HG02623 (cell line): Measurements from ENCODE around the gene RAB23.

Experiments
- ATAC-seq: cut with Tn5 transposase; IDR thresholded peaks from one replicate; pipeline ENCODE4 v1.9.1; 2021; ENCODE audit warnings: moderate library complexity; ENCODE audit not compliant: unreplicated experiment

The RAB23 gene

GRCh38 chr6:57190140-57190539 lies 32.0 kb downstream of the RAB23 start:
- no peak for ATAC-seq

- no peak for ATAC-seq
These were observed 38.8 kb downstream of the RAB23 start for GRCh38 chr6:57183336-57183735.

- no peak for ATAC-seq
These were observed 40.1 kb downstream of the RAB23 start for GRCh38 chr6:57182017-57182432.

- ATAC-seq, result no peak
These were observed 41.5 kb downstream of the RAB23 start for GRCh38 chr6:57180596-57180995.

GRCh38 chr6:57177545-57178265 lies 44.4 kb downstream of the RAB23 start:
- ATAC-seq, result no peak

- ATAC-seq, result no peak
These were observed 47.6 kb downstream of the RAB23 start for GRCh38 chr6:57174511-57174907.

GRCh38 chr6:57173886-57174510 lies 48.1 kb downstream of the RAB23 start:
- no peak for ATAC-seq

GRCh38 chr6:57173056-57173885 lies 48.8 kb downstream of the RAB23 start:
- ATAC-seq, result no peak

- ATAC-seq, result peak; percentile 85
These were observed 49.7 kb downstream of the RAB23 start, which contains the start of gene BAG2 for GRCh38 chr6:57172136-57173055. Gene BAG2, plus strand, starts transcription at chr6:57172326. Its CDS starts 372 bp downstream, at chr6:57172698.

- ATAC-seq, result no peak
These were observed 57.0 kb downstream of the RAB23 start for GRCh38 chr6:57165080-57165479.

- no peak for ATAC-seq
These were observed 58.2 kb downstream of the RAB23 start for GRCh38 chr6:57163956-57164355.

GRCh38 chr6:57162516-57162915 lies 59.6 kb downstream of the RAB23 start:
- no peak for ATAC-seq

- ATAC-seq, result no peak
These were observed 60.1 kb downstream of the RAB23 start for GRCh38 chr6:57162028-57162427.

GRCh38 chr6:57159127-57159526 lies 63.0 kb downstream of the RAB23 start:
- no peak for ATAC-seq

GRCh38 chr6:57158658-57159057 lies 63.4 kb downstream of the RAB23 start:
- no peak for ATAC-seq

GRCh38 chr6:57147955-57148858 lies 73.9 kb downstream of the RAB23 start:
- ATAC-seq, result no peak

GRCh38 chr6:57147401-57147800 lies 74.7 kb downstream of the RAB23 start:
- no peak for ATAC-seq

- ATAC-seq, result no peak
These were observed 78.4 kb downstream of the RAB23 start for GRCh38 chr6:57143690-57144089.

- no peak for ATAC-seq
These were observed 80.0 kb downstream of the RAB23 start for GRCh38 chr6:57142178-57142525.
